Measurements from ENCODE around the gene NFE2L2. TPM values are rescaled to one million over a fixed set of nuclear protein-coding genes. Genes with fewer than 3 reads are reported as not detected.
A peak's percentile ranks its signal among the peaks of the same experiment; 100 is the strongest.
"Not testable (repeated sequence)": the region's sequence is repeated elsewhere in the genome, so short reads cannot be mapped to it uniquely, and the experiment has no call there.

NFE2L2 gene
- total RNA-seq, 1 experiment from 2014 or later, result 60.8 TPM

GRCh38 chr2:177261116-177262060, 3.1 kb downstream of the NFE2L2 start:
- in situ Hi-C loops (cut with HindIII; ENCODE audit: low sequenced_read_pairs), result no loop called here

GRCh38 chr2:177260379-177260778, 4.1 kb downstream of the NFE2L2 start:
- in situ Hi-C loops (cut with HindIII; ENCODE audit: low sequenced_read_pairs), result no loop called here
- DNase-seq (ENCODE audit: low spot score), result no peak

More at GRCh38 chr2:177261116-177262060, 3.1 kb downstream of the NFE2L2 start:
- peak; percentile 34 for DNase-seq (ENCODE audit: low spot score)

DNA sequence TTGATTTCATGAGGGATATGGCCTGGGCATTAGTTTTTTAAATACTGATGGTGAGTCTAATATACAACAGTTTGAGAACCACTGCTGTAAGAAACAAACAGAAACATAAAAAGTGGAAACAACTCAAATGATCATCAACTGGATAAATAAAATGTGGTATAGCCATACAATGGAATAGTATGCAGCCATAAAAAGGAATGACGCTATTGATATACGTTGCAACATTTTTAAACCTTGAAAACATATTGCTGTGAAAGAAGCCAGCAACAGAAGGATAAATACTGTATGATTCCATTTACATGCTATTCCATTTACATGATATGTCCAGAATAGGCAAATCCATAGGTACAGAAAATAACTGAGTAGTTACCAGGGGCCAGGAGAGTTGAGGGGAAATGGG, 6.5 kb downstream of the NFE2L2 start:
- in situ Hi-C loops (cut with HindIII; ENCODE audit: low sequenced_read_pairs), result no loop called here
- DNase-seq (ENCODE audit: low spot score), result no peak

DNA sequence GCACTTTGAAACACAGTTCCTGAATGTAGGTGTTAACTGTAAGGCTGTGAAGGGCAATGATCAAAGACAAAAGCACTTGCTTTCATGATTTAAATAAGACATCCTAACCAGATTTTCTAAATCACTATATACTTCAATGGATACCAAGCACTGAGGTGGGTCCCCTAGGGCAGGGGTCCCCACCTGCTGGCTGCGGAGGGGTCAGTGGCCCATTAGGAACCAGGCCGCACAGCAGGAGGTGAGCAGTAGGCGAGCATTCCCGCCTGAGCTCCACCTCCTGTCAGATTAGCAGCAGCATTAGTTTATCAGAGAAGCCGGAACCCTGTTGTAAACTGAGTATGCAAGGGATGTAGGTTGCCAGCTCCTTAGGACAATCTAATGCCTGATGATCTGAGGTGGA, 7.1 kb downstream of the NFE2L2 start:
- no peak for DNase-seq (ENCODE audit: low spot score)
- in situ Hi-C loops (cut with HindIII; ENCODE audit: low sequenced_read_pairs), result no loop called here

DNA sequence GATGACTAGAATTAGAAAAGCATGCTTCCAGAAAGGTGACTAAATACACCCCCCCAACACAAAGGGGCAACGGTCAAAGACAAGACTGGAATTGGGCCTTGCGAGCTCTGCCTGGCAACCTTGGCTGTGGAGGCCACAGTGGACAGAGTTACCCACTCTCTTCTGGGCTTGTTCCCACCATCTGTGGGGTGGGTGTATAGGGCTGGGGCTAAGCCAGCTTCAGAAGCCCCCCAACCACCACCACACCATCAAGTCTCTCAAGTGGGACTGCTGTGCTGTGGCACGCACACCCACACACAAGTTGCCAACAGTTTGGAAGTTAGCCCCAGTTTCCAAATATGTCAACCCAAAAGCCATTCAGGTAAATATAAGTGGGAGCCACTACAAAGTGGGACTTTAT, 7.8 kb downstream of the NFE2L2 start:
- no peak for DNase-seq (ENCODE audit: low spot score)
- in situ Hi-C loops (cut with HindIII; ENCODE audit: low sequenced_read_pairs), result no loop called here

- in situ Hi-C loops (cut with HindIII; ENCODE audit: low sequenced_read_pairs), result no loop called here
- no peak for DNase-seq (ENCODE audit: low spot score)
Measured at GRCh38 chr2:177256026-177256425, 8.5 kb downstream of the NFE2L2 start.

GRCh38 chr2:177255227-177255601, 9.3 kb downstream of the NFE2L2 start:
- in situ Hi-C loops (cut with HindIII; ENCODE audit: low sequenced_read_pairs), result no loop called here
- DNase-seq (ENCODE audit: low spot score), result no peak

- peak; percentile 28 for DNase-seq (ENCODE audit: low spot score)
- in situ Hi-C loops (cut with HindIII; ENCODE audit: low sequenced_read_pairs), result no loop called here
Measured at GRCh38 chr2:177254433-177255226, 9.9 kb downstream of the NFE2L2 start.

DNA sequence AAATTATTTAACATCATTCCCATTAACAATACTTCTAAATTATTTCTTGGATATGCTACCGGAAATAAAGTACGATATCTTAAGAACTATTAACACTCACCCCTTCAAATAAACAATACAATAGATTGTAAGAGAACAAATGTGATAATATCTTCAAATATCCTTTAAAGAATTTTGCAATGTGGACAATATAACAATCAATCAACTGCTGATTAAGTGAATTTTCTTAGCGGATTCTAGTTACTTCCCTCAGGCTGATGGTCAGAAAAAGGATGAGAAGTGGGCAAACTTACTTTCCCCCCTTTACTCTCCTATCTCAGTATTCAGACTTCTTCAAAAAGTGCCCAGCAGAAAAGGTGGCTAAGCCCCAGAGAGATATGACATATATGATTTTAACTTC, 10.8 kb downstream of the NFE2L2 start:
- DNase-seq (ENCODE audit: low spot score), result no peak
- in situ Hi-C loops (cut with HindIII; ENCODE audit: low sequenced_read_pairs), result no loop called here

DNA sequence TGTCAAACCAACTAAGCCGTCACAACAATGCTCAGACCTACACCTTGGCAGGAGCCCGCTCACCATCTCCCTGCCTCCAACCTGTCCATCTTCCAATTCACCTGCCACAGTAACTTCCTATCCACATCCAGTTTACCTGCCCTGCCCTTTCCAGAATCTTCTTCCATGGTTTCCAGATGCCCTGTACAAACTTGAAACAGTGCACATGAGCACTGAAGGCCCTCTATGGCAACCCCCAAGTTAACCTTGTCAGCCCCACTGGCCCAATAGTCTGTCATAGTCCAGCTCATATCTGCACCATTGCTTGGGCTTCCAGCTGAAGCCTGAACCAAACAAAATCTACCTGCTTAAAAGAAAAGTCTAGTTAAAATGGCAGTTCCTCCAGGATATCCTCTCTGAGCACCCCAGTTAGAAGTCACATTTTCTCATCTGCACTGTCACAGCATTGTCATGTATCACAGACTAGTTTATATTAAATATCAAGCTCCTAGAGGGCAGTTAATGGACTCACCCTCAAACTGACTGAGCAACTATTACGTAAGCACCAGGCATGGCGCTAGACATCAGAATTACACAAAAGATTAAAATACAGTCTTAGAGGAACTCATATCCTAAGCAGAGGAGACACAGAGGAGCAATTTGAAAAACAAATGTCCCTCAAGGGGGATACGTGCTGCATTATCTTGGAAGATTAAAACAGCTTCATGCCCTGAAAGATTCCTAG, 11.6 kb downstream of the NFE2L2 start:
- DNase-seq (ENCODE audit: low spot score), result no peak
- in situ Hi-C loops (cut with HindIII; ENCODE audit: low sequenced_read_pairs), result no loop called here

GRCh38 chr2:177251165-177251542, 13.4 kb downstream of the NFE2L2 start:
- in situ Hi-C loops (cut with HindIII; ENCODE audit: low sequenced_read_pairs), result no loop called here
- DNase-seq (ENCODE audit: low spot score), result no peak

DNA sequence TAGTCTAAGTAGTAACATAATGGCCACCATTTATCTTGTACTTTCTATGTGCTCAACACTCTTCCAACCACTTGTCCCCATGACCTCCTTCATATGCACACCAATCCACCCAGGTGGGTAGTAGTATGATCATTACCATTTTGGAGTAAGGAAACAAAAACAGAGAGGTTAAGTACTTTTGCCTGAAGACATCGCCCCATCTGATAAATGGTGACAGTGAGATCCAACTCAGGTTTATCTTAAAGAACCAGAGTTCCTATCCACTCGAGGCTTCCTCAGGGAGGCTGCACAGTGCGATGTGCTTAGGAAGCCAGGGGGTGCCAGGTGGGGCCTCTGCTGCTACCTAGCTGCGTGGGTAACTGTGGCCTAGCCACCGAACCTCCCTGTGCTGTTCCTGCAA, 14.1 kb downstream of the NFE2L2 start:
- DNase-seq (ENCODE audit: low spot score), result no peak
- in situ Hi-C loops (cut with HindIII; ENCODE audit: low sequenced_read_pairs), result no loop called here

GRCh38 chr2:177249038-177249437, 15.5 kb downstream of the NFE2L2 start:
- no peak for DNase-seq (ENCODE audit: low spot score)
- in situ Hi-C loops (cut with HindIII; ENCODE audit: low sequenced_read_pairs), result no loop called here

GRCh38 chr2:177247693-177248262, 16.7 kb downstream of the NFE2L2 start:
- in situ Hi-C loops (cut with HindIII; ENCODE audit: low sequenced_read_pairs), result no loop called here
- no peak for DNase-seq (ENCODE audit: low spot score)

DNA sequence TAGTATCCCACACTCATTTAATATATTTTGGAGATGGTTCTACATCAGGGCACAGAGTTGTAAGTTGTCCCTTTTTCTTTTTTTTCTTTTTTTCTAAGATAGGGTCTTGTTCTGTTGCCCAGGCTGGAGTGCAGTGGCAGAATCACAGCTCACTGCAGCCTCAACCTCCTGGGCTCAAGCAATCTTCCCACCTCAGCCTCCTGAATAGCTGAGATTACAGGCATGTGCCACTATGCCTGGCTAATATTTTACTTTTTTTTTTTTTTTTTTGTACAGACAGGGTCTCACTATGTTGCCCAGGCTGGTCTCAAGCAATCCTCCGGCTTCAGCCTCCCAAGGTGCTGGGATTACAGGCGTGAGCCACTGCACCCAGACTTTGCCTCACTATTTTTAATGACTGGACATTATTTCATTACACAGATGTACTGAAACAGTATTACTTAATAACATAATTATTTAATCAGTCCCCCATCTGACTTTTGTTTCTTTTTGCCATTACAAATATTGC, 17.9 kb downstream of the NFE2L2 start:
- in situ Hi-C loops (cut with HindIII; ENCODE audit: low sequenced_read_pairs); DNase-seq (ENCODE audit: low spot score): not testable (repeated sequence)

DNA sequence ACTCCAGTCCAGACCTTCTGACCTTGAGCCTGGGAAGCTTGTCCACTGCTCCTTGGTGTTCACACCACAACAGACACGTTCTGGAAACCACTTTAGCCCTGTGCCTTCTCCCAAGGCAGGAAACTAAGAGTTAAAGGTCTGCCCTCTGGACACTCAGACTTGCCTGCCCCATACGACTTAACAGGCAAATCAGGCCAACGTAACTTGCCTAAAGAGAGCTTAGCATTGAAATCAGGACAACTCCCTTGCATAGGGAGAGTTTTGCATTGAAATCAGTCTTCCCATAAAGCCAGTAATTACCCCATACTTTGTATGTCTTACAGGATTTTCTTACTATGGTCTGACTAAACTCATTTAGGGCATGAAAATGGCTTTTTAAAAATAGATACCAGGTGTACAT, 18.5 kb downstream of the NFE2L2 start:
- DNase-seq (ENCODE audit: low spot score), result no peak
- in situ Hi-C loops (cut with HindIII; ENCODE audit: low sequenced_read_pairs), result no loop called here

DNA sequence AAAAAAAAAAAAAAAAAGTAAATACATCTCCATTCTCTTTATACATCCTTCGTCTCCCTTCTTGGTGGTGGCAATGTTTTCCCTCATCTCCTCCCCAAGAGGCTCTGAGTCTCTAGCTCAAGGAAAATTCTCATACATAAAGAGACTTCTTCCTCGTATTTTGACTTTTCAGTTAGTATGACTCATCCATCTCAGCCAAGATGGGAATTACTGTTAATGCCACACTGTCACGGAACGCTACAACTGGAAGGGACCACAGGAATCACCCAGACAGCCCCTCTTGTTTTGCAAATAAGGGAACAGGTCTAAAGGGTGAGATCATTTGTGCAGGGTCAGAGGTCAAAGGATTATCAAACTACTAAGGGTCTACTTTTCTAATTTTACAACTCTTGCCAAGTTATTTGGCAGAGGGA, 19.5 kb downstream of the NFE2L2 start:
- no peak for DNase-seq (ENCODE audit: low spot score)
- in situ Hi-C loops (cut with HindIII; ENCODE audit: low sequenced_read_pairs), result no loop called here

GRCh38 chr2:177244244-177244771, 20.2 kb downstream of the NFE2L2 start:
- in situ Hi-C loops (cut with HindIII; ENCODE audit: low sequenced_read_pairs), result no loop called here
- no peak for DNase-seq (ENCODE audit: low spot score)

- in situ Hi-C loops (cut with HindIII; ENCODE audit: low sequenced_read_pairs), result no loop called here
- no peak for DNase-seq (ENCODE audit: low spot score)
Measured at GRCh38 chr2:177243476-177243875, 21.1 kb downstream of the NFE2L2 start.

All from G401 (cell line).